ENCODE results near the gene HAGHL.

- TF ChIP-seq CTCF (IDR thresholded peaks at IDR 0.05) (no peak), POLR2A (IDR thresholded peaks at IDR 0.05) (no peak)
Measured at GRCh38 chr16:749010-749409, 22.1 kb downstream of the HAGHL start.
